GM12891 (cell line): Measurements from ENCODE around the gene FAM20C.
"Not testable (repeated sequence)": the region's sequence is repeated elsewhere in the genome, so short reads cannot be mapped to it uniquely, and the experiment has no call there.

Experiments
- DNase-seq: peaks from one replicate; pipeline ENCODE4 v3.0.0; 2011; ENCODE audit warnings: low spot score; ENCODE audit not compliant: insufficient read length
- FAIRE-seq: peaks from 2 replicates; lab custom pipeline; 2011; peaks lifted over from hg19 to GRCh38; lab: Jason Lieb, UNC
- PAX5 ChIP-seq: IDR thresholded peaks from 2 replicates; pipeline ENCODE4 v1.6.1; 2011; ENCODE audit warnings: low read length, moderate library complexity, mild to moderate bottlenecking; ENCODE audit not compliant: insufficient read depth, severe bottlenecking
- POLR2A ChIP-seq: IDR thresholded peaks from 2 replicates; pipeline ENCODE4 v1.6.1; 2011; ENCODE audit warnings: low read depth, low read length, control low read depth
- POLR2AphosphoS5 ChIP-seq: IDR thresholded peaks from 2 replicates; pipeline ENCODE4 v1.6.1; 2011; ENCODE audit warnings: low read depth, low read length, control low read depth
- POU2F2 ChIP-seq: IDR thresholded peaks from 2 replicates; pipeline ENCODE4 v1.6.1; 2011; ENCODE audit warnings: low read depth, mild to moderate bottlenecking, control low read depth, low read length, moderate library complexity
- SPI1 ChIP-seq: IDR thresholded peaks from 2 replicates; pipeline ENCODE4 v1.6.1; 2011; ENCODE audit warnings: low read depth, low read length, control low read depth
- TAF1 ChIP-seq: IDR thresholded peaks from 2 replicates; pipeline ENCODE4 v1.6.1; 2011; ENCODE audit warnings: low read depth, low read length, control low read depth

Gene FAM20C

GRCh38 chr7:237385-237784, 45.0 kb downstream of the FAM20C start:
- no peak for TF ChIP-seq POLR2A
- TF ChIP-seq SPI1, result no peak
- TF ChIP-seq PAX5, result no peak
- no peak for TF ChIP-seq POLR2AphosphoS5
- TF ChIP-seq TAF1, result no peak
- TF ChIP-seq POU2F2, result no peak
- no peak for FAIRE-seq
- DNase-seq, result no peak

DNA sequence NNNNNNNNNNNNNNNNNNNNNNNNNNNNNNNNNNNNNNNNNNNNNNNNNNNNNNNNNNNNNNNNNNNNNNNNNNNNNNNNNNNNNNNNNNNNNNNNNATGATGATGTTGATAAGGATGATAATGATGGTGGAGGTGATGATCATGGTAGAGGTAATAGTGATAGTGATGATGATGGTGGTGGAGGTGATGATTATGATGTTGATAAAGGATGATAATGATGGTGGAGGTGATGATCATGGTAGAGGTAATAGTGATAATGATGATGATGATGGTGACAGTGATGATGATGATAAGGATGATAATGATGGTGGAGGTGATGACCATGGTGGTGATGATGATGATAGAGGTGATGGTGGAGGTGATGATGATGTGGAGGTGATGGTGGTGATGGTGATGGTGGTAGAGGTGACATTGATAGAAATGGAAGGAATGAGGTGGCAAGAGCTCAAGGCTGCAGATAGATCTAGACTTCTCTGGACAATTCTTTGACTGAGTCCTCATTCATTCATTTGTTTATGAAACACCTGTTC, 47.8 kb downstream of the FAM20C start:
- no peak for TF ChIP-seq PAX5
- TF ChIP-seq POLR2A, result no peak
- TF ChIP-seq POU2F2, result no peak
- no peak for TF ChIP-seq SPI1
- TF ChIP-seq TAF1, result no peak
- TF ChIP-seq POLR2AphosphoS5, result no peak
- DNase-seq (no peak), FAIRE-seq (no peak)

DNA sequence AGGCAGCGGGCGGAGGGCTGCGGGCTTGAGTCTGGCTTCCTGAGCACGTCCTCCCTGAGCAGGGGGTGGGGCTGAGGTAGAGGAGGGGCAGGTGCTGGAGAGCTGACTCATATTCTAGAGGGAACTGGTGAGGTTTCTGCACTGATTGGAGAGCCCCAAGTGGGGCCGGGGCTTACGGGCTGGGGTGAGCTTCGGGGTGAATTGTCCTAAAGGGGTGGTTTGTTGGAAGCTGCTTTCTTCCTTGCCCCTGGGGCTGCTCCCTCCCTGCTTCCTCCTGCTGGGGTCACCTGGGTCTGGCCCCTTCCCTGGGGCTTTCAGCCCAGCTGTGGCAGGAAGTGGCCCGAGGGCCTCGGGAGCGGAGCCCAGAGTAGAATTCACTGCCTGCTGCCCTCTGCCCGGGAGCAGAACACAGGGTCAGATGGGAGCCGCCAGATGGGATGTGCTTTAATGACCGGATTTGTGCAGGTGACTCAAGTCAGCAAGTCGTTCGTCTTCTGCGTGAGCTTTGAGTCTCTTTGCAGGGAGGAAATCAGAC, 48.6 kb downstream of the FAM20C start:
- no peak for FAIRE-seq
- DNase-seq, result no peak

GRCh38 chr7:241513-241912, 49.1 kb downstream of the FAM20C start:
- FAIRE-seq (no peak), DNase-seq (no peak)
- TF ChIP-seq PAX5, result no peak
- TF ChIP-seq POU2F2, result no peak
- no peak for TF ChIP-seq TAF1
- TF ChIP-seq POLR2A, result no peak
- no peak for TF ChIP-seq SPI1
- no peak for TF ChIP-seq POLR2AphosphoS5

More for the DNA sequence above, 48.6 kb downstream of the FAM20C start:
- TF ChIP-seq SPI1 (no peak), TAF1 (no peak), POLR2A (no peak), POLR2AphosphoS5 (no peak), POU2F2 (no peak), PAX5 (no peak)

- DNase-seq, FAIRE-seq: not testable (repeated sequence)
Measured at GRCh38 chr7:242826-243579, 50.6 kb downstream of the FAM20C start.

- DNase-seq, FAIRE-seq: not testable (repeated sequence)
Measured at GRCh38 chr7:243580-243978, 51.2 kb downstream of the FAM20C start.

GRCh38 chr7:244974-245373, 52.6 kb downstream of the FAM20C start:
- no peak for TF ChIP-seq POLR2A
- no peak for TF ChIP-seq POLR2AphosphoS5
- TF ChIP-seq TAF1, result no peak
- TF ChIP-seq POU2F2, result no peak
- no peak for TF ChIP-seq SPI1
- no peak for TF ChIP-seq PAX5
- DNase-seq (no peak), FAIRE-seq (no peak)

DNA sequence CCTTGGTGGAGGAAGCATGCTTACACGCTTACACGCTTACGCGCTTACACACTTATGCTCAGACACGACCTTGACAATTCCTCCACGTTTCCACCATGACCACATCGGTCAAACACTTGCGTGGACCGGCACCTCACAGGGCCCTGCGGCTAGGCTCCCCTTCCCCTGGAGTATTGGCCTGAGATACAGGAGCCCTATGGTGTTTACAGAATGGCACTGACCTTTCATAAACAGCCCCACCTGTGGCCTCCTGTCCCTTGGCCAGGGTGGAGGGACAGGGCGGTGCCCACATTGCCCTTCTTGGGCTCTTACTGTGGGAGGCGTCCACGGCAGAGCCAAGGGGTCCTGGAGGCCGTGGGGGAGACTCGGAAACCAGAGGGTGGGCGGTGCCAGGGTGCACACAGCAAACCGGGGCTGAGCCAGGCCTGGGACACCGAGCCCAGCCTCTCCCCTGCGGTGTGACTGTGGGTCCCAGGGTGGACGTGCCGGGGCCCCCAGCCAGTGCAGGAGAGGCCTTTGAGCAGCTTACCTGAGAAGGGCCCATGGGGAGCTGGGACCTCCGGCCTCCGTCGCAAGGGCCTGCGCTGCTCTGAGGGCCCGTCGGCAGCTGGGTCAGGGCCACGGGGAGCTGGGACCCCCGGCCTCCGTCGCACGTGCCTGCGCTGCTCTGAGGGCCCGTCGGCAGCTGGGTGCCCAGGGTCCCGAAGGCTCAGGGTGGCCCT, 53.4 kb downstream of the FAM20C start:
- DNase-seq (no peak), FAIRE-seq (no peak)
- TF ChIP-seq POLR2A (no peak), TAF1 (no peak), PAX5 (no peak), SPI1 (no peak), POLR2AphosphoS5 (no peak), POU2F2 (no peak)

- FAIRE-seq, result no peak
- no peak for TF ChIP-seq PAX5
- no peak for TF ChIP-seq POLR2A
- no peak for TF ChIP-seq SPI1
- TF ChIP-seq TAF1, result no peak
- TF ChIP-seq POU2F2, result no peak
- TF ChIP-seq POLR2AphosphoS5, result no peak
- no peak for DNase-seq
Measured at GRCh38 chr7:246451-246850, 54.1 kb downstream of the FAM20C start.

DNA sequence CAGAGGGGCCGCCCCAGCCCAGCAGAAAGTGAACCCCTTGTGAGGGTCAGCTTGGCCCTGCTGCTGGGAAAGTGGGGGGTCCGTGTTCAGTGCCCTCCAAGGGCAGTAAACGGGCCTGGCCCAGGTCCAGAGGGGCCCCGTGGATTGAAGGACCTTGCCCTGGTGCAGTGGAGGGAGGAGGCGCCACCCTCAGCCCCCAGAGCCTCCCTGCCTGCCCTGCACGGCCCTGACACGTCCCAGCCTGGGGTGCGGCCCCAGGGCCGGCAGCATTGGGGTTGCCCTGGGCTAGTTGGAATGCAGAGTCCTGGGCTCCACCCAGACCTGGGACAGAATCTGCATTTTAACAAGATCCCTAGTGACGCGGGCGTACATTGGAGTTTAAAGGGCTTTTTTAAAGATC, 54.8 kb downstream of the FAM20C start:
- DNase-seq, result no peak
- TF ChIP-seq POLR2AphosphoS5, result no peak
- no peak for TF ChIP-seq POU2F2
- no peak for TF ChIP-seq POLR2A
- no peak for TF ChIP-seq PAX5
- no peak for TF ChIP-seq TAF1
- no peak for TF ChIP-seq SPI1
- no peak for FAIRE-seq
